ENCODE data around the gene HILPDA.
"Not testable (repeated sequence)": the region's sequence is repeated elsewhere in the genome, so short reads cannot be mapped to it uniquely, and the experiment has no call there.

HILPDA gene

GRCh38 chr7:128466871-128467270 is 11.2 kb downstream of the HILPDA start:
- DNase-seq = not testable (repeated sequence)

GRCh38 chr7:128476402-128477335 is 21.0 kb downstream of the HILPDA start, which contains the start of gene METTL2B:
Gene METTL2B, plus strand, starts transcription at chr7:128476748. Its CDS starts 18 bp downstream, at chr7:128476766.
- peak; percentile 94 for DNase-seq

GRCh38 chr7:128477336-128477690 is 21.6 kb downstream of the HILPDA start:
- not testable (repeated sequence) for DNase-seq

GRCh38 chr7:128479082-128479481 is 23.4 kb downstream of the HILPDA start:
- DNase-seq = not testable (repeated sequence)

GRCh38 chr7:128488134-128488533 is 32.5 kb downstream of the HILPDA start:
- DNase-seq = not testable (repeated sequence)

GRCh38 chr7:128497405-128497804 is 41.7 kb downstream of the HILPDA start:
- no peak for DNase-seq

GRCh38 chr7:128505416-128505815 is 49.7 kb downstream of the HILPDA start:
- not testable (repeated sequence) for DNase-seq

GRCh38 chr7:128506819-128507218 is 51.1 kb downstream of the HILPDA start:
- not testable (repeated sequence) for DNase-seq

GRCh38 chr7:128507321-128507993 is 51.8 kb downstream of the HILPDA start:
- DNase-seq = not testable (repeated sequence)
